Urinary bladder (tissue), 4 donors: ENCODE data around the gene ZNF326. TPM values are rescaled to one million over a fixed set of nuclear protein-coding genes. Genes with fewer than 3 reads are reported as not detected.

Source experiments
- DNase-seq: peaks from one replicate; pipeline ENCODE4 v3.0.0-alpha.2; 2015; ENCODE audit errors: extremely low spot score
- H3K27ac ChIP-seq: one replicate; pipeline ENCODE4 v1.5.1; 2013; ENCODE audit warnings: low read depth, mild to moderate bottlenecking, moderate library complexity
- H3K36me3 ChIP-seq: one replicate; pipeline ENCODE4 v1.6.1; 2013; ENCODE audit warnings: mild to moderate bottlenecking, moderate library complexity; ENCODE audit not compliant: insufficient read depth
- H3K4me1 ChIP-seq: one replicate; pipeline ENCODE4 v1.6.1; 2013; ENCODE audit warnings: mild to moderate bottlenecking, moderate library complexity; ENCODE audit not compliant: insufficient read depth
- H3K4me3 ChIP-seq: one replicate; pipeline ENCODE4 v1.5.1; 2013; ENCODE audit warnings: low read depth, low read length
- WGBS: extraction: QIAGEN DNeasy Blood & Tissue Kit; methylation state at CpG from one replicate; pipeline ENCODE4 v1.1.7; 2013; 5-methylcytosine and 5-hydroxymethylcytosine counted together
- polyA plus RNA-seq: library from polyadenylated mRNA; stranded (reverse); fragments of 200-250 nt; gene quantifications from one replicate; pipeline ENCODE4 v1.2.3, GENCODE V29; 2013
- total RNA-seq: library from RNA; depleted of rRNA; stranded (reverse); fragments of >200 nt; gene quantifications from one replicate; pipeline ENCODE4 v1.2.3, GENCODE V29; 2014
- donor health status: healthy with polysubstance abuse.
- donor health status: healthy.

The ZNF326 gene, protein sequence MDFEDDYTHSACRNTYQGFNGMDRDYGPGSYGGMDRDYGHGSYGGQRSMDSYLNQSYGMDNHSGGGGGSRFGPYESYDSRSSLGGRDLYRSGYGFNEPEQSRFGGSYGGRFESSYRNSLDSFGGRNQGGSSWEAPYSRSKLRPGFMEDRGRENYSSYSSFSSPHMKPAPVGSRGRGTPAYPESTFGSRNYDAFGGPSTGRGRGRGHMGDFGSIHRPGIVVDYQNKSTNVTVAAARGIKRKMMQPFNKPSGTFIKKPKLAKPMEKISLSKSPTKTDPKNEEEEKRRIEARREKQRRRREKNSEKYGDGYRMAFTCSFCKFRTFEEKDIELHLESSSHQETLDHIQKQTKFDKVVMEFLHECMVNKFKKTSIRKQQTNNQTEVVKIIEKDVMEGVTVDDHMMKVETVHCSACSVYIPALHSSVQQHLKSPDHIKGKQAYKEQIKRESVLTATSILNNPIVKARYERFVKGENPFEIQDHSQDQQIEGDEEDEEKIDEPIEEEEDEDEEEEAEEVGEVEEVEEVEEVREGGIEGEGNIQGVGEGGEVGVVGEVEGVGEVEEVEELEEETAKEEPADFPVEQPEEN
- 40.4 TPM for total RNA-seq
- polyA plus RNA-seq: 11.6 TPM

DNA sequence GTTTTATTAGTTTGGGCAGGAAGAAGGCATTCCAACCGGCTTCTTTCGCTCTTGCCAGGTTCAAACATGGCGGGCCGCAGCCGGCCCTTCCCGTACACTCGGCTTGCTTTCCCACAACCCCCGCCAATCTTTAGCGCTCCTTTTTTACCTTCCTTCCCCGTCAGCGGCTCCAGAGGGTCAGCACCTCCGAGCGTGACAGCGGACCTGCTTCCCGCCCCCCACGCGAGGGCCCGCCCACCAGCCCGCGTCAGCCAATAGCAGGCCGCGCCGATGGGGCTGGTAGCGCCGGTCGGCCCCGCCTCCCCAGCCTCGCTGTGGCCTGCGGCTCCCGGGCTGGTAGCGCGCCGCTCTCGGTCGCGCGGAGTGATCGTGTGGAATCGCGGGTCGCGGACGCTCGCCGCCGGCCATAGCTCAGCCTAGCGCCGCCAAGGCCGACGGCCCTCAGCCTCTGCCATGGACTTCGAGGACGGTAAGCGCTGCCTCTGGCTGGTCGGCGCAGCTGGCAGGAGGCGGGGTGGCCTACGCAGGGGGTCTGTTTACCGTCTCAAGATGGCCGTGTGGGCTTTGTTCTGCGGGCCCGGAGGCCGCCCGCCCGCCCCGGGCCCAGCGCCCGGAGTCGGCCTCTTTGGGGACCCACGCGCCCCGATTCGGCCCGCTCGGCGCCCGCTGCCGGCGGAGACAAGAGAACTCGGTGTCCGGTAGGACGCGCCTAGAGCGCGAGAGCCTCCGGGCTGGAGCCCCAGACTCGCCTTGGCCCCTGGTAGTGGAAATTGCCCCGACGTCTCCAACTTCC lies at the start of gene ZNF326:
Gene ZNF326 (plus strand): TSS at position 306 of the 793 bp plus-strand sequence. CDS start 148 bp downstream, at position 454.
- Histone ChIP-seq H3K27ac (peak within 1 kb of the TSS; percentile 99), H3K4me1 (peaks cover 4% of the 10 kb centered on the region), H3K4me3 (peak within 1 kb of the TSS; percentile 79), H3K36me3 (no peaks in the 10 kb centered on the region)
- peak; percentile 87 for DNase-seq
- under 1% methylated on average over 88 of the region's 88 CpGs for WGBS

DNA sequence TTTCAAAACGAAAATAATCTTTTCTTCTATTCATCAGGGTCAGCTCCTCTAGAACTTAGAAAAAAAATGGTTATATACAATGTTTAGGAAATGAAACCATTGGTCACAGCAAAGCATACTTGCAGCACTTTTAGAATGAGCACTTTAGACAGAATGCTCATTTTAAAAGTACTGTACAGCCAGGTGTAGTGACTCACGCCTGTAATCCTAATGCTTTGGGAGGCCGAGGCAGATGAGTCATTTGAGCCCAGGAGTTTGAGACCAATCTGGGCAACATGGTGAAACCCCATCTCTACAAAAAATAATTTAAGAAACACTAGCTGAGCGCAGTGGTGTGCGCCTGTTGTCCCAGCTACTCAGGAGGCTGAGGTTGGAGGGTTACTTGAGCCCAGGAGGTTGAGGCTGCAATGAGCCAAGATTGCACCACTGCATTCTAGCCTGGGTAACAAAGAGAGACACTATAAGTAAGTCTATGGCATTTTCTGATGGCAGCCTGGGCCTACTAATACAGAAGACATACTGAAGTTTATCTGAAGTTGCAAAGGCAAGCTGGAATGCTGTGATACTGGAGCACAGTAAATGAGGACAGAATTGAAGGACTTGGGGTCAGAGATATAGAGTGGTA lies 48.9 kb upstream of the ZNF326 start:
- H3K4me3 ChIP-seq: no peak overlapping the region
- H3K27ac ChIP-seq: no peak overlapping the region
- no peaks in the 10 kb centered on the region for H3K4me1 ChIP-seq
- 74% methylated on average over 5 of the region's 5 CpGs for WGBS
- no peaks in the 10 kb centered on the region for H3K36me3 ChIP-seq
- no peak for DNase-seq

DNA sequence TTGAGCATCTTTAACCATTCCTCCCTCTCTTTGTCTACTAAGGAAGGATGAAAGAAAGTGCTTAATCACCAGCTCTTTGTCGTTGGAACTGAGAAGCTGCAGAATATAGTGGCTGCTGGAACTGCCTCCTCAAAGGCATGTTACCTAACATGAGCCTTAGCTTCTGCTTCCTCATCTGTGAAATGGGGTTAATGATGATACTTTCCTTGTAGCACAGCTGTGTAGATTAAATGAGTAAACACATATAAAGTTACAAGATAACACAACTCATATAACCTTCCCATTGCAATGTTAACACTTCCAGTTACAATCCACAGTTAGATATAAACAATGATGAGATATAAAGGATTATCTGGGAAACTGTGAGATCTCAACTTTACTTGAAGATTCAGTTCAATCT lies 48.4 kb upstream of the ZNF326 start:
- Histone ChIP-seq H3K4me1 (no peaks in the 10 kb centered on the region), H3K4me3 (no peak overlapping the region), H3K36me3 (no peaks in the 10 kb centered on the region), H3K27ac (no peak overlapping the region)
- WGBS: 18% methylated on average over 1 of the region's 1 CpG
- no peak for DNase-seq

DNA sequence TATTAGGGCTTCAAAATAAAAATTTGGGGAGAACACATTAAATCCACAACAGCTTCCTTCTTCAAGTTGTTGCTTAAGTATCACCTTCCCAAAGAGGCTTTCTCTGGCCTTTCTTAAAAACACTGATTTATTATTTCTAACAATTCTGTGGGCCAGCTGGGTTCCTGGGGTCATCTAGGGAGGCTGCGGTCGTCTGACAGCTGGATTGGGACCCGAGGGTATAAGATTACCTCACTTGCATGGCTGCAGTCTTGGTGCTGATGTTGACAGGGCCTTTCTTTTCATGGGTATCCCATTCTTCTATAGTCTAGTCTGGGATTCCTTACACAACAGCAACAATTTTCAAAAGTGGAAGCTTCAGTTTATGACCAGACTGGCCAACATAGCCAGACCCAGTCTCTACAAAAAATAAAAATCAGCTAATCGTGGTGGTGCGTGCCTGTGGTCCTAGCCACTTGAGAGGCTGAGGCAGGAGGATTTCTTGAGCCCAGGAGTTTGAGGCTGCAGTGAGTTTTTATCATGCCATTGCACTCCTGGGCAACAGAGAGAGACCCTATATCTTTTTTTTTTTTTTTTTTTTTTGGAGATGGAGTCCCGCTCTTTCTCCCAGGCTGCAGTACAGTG lies 46.1 kb upstream of the ZNF326 start:
- 87% methylated on average over 6 of the region's 6 CpGs for WGBS
- no peaks in the 10 kb centered on the region for H3K36me3 ChIP-seq
- DNase-seq: no peak
- H3K27ac ChIP-seq: no peak overlapping the region
- no peak overlapping the region for H3K4me3 ChIP-seq
- H3K4me1 ChIP-seq: no peaks in the 10 kb centered on the region

DNA sequence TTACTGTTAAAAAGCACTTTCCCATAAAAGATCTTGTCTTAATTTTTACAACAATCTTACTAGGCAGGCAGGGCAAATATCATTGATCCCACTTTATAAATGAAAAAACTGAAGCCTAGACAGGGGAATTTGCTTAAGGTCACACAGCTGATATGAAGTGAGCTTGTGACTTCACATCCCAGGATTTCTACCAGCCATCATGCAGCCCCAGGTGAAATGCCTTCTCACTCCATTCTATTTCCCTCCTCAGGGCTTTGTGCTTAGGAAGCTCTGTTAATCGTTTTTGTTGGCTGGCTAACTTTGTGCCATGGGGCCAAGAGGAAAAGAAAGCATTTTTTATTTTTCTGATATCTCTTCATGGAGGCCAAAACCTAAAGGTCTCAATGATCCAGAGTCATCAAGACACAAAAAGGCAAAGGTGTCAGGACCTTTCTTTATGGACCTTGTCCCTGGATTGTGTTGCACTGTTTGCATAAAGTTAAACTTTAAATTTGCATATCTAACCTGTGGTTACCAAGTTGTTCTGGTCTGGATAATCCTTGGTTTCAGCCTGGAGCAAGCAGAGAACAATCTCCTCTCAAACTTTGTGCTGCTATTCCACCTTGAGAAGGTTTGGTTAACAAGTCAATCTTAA lies 44.8 kb upstream of the ZNF326 start:
- WGBS: 19% methylated on average over 1 of the region's 1 CpG
- no peaks in the 10 kb centered on the region for H3K4me1 ChIP-seq
- no peak for DNase-seq

DNA sequence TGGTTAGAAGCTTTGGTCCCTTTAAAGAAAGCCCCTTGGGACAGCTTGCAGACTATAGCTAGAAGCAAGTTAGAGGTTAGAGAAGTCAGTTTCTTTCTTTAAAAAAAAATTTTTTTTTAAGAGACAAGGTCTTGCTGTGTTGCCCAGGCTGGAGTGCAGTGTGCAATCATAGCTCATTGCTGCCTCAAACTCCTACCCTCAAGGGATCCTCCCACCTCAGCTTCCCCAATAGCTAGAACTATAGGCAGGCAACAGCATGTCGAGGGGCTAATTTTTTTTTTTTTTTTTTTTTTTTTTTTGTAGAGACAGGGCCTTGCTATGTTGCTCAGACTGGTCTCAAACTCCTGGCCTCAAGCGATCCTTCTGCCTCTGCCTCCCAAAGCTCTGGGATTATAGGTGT lies 44.2 kb upstream of the ZNF326 start:
- Histone ChIP-seq H3K4me1 (no peaks in the 10 kb centered on the region), H3K4me3 (no peak overlapping the region), H3K36me3 (no peaks in the 10 kb centered on the region), H3K27ac (no peak overlapping the region)
- 97% methylated on average over 2 of the region's 2 CpGs for WGBS
- DNase-seq: no peak

More for the DNA sequence above, 44.8 kb upstream of the ZNF326 start:
- no peak overlapping the region for H3K27ac ChIP-seq
- no peak overlapping the region for H3K4me3 ChIP-seq
- no peaks in the 10 kb centered on the region for H3K36me3 ChIP-seq

DNA sequence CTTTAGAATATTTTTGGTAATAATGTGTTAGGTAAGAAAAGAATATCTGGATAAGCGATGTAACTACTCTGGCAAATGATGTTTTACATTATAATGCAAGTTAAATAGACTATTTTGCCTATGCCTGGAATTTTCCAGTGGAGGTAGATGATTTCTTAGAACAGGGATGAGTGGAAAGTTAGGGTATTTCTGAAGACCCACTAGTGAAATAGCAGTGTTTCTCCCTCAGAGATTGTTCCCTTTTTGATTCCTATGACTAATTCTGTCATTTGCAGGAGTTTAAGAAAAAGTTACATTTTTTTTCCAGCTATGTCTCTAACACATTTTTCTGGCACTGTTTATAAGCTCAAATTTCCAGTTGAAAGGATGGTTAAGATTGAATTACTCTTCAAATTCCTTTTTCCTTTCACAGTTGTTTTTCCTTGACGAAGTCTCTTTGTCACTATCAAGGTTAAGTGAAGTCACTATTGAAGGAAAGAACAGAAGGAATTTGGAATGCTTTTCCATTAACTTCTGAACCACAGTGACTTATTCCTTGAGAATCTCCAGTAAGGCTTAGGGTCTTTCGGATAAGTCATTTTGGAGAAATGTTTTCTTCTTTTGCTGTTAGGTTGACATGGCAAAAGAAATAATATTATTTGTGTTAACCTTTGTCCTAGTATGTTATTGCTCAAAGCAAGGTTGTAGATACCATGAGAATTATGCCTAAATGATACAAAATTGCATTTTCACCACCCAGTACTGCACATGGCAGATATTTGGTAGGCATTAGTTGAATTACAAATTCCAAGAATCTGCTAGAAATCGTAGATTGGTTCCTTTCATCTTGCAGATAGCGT lies 42.9 kb upstream of the ZNF326 start:
- no peak for DNase-seq
- H3K4me3 ChIP-seq: no peak overlapping the region
- 95% methylated on average over 5 of the region's 5 CpGs for WGBS
- no peaks in the 10 kb centered on the region for H3K4me1 ChIP-seq
- no peaks in the 10 kb centered on the region for H3K36me3 ChIP-seq
- H3K27ac ChIP-seq: no peak overlapping the region

DNA sequence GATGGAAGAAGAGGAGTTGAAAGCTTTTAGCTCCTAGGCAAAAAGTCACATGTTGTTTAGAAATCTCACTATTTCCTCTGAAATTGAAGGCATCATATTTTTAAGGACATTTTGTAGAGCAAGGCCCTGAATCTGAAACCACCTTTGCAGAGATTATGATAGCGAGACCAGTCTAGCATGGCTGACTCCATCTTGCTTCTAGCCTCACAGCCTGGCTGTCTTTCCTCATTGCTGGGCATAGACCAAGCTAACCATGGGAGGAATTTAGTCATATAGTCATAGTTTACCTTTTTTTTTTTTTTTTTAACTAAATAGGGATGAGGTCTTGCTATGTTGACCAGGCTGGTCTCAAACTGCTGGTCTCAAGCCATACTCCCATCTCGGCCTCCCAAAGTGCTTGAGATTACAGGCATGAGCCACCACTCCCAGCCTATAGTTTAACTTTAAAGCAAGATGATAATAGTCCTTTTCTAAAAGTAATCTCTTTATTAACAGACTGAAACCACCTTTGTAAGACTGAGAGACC lies 42.2 kb upstream of the ZNF326 start:
- Histone ChIP-seq H3K27ac (no peak overlapping the region), H3K4me3 (no peak overlapping the region), H3K4me1 (no peaks in the 10 kb centered on the region), H3K36me3 (no peaks in the 10 kb centered on the region)
- no peak for DNase-seq
- WGBS: 95% methylated on average over 2 of the region's 2 CpGs

DNA sequence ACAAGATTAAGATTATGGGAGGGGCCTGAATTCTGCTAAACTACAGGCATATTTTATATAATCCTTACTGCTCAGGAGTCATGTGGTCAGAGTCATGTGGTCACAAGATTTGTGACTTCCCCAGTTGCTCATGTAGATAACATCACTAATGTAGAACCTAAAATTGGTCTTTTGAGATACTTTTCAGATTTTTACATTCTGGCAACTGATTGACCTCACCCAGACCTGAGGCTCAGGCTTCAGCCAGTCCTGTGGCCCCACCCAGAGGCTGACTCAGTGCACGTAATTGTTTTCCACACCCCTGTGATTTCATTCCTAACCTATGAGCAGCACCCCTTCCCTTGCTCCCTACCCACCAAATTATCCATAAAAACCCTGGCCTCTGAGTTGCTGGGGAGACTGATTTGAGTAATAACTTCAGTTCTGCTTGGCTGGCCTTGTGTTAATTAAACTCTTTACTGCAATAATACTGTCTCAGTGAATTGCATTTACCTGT lies 41.7 kb upstream of the ZNF326 start:
- DNase-seq: no peak
- no peak overlapping the region for H3K27ac ChIP-seq
- 48% methylated on average over 1 of the region's 1 CpG for WGBS
- no peaks in the 10 kb centered on the region for H3K4me1 ChIP-seq
- no peak overlapping the region for H3K4me3 ChIP-seq
- no peaks in the 10 kb centered on the region for H3K36me3 ChIP-seq

DNA sequence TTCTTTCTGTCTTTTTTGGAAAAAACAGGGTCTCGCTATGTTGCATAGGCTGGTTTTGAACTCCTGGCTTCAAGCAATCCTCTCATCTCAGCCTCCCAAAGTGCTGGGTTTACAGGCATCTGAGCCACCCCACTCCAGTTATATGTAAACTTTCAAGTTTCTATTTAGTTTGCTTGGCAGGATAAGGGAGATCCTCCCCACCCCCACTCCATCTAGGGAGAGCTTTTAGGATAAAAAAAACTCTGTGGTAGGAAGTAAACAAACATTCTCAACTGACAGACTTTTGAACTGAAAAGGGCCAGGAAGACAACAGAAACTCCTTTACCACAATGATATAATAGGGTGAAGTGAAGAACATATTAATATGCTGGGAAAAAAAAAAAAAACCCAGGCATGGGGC lies 41.0 kb upstream of the ZNF326 start:
- Histone ChIP-seq H3K36me3 (no peaks in the 10 kb centered on the region), H3K27ac (no peak overlapping the region), H3K4me1 (no peaks in the 10 kb centered on the region), H3K4me3 (no peak overlapping the region)
- DNase-seq: no peak
- WGBS: 100% methylated on average over 1 of the region's 1 CpG

DNA sequence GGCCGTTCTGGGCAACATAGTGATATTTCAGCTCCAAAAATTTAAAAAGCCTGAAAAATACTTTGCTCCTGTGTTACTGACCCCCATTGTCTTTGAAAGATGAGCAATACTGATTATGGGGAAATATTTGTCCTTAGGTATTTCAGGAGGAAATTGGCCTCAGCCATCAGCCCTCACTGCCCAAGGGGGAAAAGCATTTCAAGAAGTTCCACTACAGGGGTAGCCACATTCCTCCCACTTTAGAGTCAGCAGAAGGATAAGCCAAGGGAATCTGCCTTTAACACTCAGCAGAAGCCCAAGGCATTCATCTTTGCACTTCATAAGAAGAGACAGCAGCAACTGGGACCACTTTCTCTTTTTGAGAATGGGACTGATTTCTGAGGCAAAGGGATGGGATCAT lies 40.5 kb upstream of the ZNF326 start:
- 100% methylated on average over 1 of the region's 1 CpG for WGBS
- Histone ChIP-seq H3K4me1 (no peaks in the 10 kb centered on the region), H3K36me3 (no peaks in the 10 kb centered on the region), H3K4me3 (no peak overlapping the region), H3K27ac (no peak overlapping the region)
- no peak for DNase-seq
